HG03457 (cell line): ENCODE measurements around the gene MS4A3.
"Not testable (repeated sequence)": the region's sequence is repeated elsewhere in the genome, so short reads cannot be mapped to it uniquely, and the experiment has no call there.

Experiments
- ATAC-seq: cut with Tn5 transposase; IDR thresholded peaks from one replicate; pipeline ENCODE4 v1.9.1; 2021; ENCODE audit warnings: moderate number of reproducible peaks; ENCODE audit not compliant: unreplicated experiment

Gene MS4A3, protein sequence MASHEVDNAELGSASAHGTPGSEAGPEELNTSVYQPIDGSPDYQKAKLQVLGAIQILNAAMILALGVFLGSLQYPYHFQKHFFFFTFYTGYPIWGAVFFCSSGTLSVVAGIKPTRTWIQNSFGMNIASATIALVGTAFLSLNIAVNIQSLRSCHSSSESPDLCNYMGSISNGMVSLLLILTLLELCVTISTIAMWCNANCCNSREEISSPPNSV

DNA sequence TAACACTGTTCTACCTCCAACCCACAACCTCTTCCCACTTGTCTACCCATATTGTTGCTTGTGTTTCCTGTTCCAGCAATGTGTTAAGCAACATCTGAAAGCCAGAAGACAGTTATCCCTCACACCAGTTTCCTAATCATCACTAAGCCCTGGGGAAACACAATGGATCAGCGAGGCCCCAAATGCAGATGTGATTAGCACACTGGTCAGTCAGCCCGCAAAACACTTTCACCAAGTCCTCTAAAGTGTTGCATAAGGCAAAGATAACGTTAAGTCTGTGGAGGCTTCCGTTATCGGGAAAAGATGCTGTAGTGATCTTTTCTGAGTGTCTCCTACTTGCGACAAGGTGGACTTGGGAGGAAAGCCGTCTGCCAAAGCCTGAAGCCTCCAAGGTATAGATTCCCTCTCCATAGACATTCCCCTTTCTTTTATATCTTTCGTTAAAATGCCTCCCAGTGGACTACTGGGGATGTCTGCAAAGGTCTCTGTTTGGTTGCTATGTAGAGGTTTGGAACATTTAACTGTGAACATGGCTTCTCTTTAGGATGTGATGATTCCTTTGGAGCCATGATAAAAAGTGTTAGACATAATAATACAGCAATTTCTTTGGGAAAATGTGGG is at the start of gene MS4A3:
Gene MS4A3 (plus strand): TSS at position 317 of the 621 bp plus-strand sequence. CDS start 4,496 bp downstream, outside the sequence.
- no peak for ATAC-seq

DNA sequence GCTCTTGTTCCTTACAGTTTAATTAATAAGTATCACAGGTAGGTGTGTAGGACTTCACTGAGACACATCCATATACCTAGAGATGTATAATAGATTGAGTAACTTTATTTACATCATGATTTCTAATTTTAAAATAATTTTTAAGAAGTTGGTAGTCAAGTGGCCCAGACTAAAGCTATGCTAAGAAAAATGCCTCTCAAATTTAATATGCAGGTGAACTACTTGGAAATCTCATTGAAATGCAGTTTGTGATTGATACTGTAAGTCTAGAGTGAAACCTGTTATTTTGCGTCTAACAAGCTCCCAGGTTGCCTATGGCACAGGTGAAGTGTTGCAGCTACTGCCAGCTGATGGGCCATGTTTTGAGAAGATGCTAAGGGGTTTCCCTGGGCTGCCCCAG is 39.6 kb upstream of the MS4A3 start, which contains the start of gene OOSP4B:
Gene OOSP4B (plus strand): TSS at position 301 of the 400 bp plus-strand sequence.
- ATAC-seq = no peak

DNA sequence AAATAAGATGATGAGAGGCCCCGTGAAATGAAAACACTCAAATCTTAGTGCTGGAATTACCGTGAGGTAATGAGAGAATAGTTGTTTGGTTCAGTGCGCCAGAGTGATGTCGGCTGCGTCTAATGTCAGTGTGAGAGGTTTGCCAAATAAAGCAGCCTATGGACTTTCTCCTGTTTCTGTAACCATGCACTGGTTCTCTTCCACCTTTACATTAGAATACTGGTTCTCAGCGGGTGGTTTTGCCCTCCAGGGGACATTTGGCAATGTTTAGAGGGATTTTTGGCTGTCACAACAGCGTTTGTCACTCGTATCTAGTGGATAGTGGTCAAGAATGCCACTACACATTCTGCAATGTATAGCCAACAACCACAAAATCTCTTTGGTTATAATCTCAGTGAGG is 38.4 kb upstream of the MS4A3 start:
- ATAC-seq = no peak

DNA sequence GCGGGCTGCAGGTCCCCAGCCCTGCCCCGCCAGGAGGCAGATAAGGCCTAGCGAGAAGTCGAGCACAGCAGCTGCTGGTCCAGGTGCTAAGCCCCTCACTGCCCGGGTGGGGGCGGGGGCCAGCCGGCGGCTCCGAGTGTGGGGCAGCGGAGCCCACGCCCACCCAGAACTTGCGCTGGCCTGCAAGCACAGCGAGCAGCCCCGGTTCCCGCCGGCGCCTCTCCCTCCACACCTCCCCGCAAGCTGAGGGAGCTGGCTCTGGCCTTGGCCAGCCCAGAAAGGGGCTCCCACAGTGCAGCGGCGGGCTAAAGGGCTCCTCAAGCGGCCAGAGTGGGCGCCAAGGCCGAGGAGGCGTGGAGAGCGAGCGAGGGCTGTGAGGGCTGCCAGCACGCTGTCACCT is 36.1 kb upstream of the MS4A3 start:
- not testable (repeated sequence) for ATAC-seq

DNA sequence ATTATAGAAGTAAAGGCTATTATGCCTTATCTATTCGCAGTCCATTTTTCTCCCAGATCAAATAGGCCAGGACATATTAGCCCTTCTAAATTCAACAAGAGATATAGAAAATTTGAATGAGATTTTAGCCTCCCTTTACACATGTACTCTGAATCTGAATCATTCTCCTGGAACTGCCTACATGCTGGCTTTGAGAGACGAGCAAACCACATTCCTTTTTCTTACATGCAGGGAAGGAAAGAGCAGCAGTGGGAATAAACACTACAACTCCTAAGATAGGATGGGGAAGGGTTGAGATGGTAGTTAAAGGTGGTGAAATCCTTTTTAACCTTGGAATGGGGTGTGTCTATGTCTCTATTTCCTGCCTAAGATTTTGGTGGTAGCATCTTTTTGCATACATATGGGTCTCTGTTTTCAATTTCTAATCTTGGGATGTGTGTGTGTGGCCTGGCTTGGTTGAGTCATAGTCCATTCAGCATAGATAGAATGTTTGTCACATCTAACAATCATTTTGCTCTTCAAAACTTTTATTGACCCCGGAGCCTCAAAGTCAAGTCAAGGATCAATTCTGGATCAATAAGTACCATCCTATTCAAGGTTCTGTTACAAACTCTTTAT is 27.3 kb upstream of the MS4A3 start:
- ATAC-seq = no peak

DNA sequence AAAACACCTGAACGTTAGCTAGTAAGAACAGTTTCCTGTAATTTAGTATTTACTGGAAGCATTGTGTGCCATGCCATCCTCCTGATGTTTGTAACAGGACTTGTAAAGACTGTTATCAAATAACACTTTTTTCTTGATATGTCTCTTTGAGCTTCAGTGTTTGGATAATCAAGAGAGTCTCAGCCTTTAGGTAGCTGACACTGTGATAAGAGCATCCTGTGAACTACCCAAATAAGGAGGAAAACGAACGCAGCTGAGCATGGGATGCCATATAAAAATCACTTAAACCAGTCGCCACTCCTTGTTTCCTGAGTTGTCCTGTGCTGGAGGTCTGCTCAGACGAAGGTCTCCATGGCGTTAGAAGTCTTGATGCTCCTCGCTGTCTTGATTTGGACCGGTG is 16.4 kb upstream of the MS4A3 start, which contains the start of gene OOSP2:
Gene OOSP2 (plus strand): TSS at position 301 of the 400 bp plus-strand sequence. CDS start 51 bp downstream, at position 352.
- no peak for ATAC-seq

DNA sequence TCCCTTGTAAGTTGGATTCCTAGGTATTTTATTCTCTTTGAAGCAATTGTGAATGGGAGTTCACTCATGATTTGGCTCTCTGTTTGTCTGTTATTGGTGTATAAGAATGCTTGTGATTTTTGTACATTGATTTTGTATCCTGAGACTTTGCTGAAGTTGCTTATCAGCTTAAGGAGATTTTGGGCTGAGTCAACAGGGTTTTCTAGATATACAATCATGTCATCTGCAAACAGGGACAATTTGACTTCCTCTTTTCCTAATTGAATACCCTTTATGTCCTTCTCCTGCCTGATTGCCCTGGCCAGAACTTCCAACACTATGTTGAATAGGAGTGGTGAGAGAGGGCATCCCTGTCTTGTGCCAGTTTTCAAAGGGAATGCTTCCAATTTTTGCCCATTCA is 6.0 kb upstream of the MS4A3 start:
- not testable (repeated sequence) for ATAC-seq

DNA sequence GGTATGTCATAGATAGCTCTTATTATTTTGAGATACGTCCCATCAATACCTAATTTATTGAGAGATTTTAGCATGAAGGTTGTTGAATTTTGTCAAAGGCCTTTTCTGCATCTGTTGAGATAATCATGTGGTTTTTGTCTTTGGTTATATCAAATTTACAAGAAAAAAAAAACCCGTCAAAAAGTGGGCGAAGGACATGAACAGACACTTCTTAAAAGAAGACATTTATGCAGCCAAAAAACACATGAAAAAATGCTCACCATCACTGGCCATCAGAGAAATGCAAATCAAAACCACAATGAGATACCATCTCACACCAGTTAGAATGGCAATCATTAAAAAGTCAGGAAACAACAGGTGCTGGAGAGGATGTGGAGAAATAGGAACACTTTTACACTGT is 5.6 kb upstream of the MS4A3 start:
- ATAC-seq = not testable (repeated sequence)

DNA sequence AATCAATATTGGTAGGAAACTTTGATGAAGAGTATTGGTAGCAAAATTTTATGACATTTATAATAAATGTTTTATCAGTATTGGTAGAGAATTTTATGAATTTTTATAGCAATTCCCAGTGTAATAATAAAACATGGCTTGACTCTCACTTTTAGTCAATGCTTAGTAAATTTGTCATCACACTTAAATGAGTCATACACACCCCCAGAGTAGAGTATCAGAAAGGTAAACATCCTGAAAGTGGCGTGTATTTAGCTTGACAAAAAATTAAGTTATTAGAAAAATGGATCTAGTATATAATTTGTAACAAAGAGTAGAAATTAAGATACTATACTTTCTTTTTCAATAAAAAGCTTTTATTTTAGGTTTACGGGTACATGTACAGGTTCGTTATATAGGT is 2.6 kb downstream of the MS4A3 start:
- no peak for ATAC-seq

DNA sequence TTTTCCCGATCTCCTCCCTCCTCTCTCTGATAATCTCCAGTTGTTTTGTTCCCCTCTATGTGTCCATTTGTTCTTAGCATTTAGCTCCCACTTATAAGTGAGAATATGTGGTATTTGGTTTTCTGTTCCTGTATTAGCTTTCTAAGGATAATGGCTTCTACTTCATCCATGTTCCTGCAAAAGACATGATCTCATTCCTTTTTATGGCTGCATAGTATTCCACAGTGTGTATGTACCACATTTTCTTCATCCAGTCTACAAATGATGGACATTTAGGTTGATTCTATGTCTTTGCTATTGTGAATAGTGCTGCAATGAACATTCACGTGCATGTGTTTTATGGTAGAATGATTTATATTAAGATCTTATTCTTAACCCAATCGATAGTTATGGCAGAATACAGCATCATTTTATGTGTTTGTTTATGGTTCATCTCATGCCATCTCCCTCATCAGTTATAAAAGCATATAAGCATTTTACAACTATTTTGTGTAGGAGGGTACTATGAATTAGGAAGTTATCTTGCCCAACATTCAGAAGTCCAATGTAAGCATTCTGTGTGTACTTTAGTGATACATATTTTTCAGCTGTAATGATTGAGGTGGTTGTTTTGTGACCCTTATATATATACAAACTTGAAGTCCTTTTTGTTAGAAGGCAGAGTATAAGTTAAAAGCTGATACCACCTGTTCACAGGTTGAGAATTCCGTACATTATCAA is 3.2 kb downstream of the MS4A3 start:
- no peak for ATAC-seq

DNA sequence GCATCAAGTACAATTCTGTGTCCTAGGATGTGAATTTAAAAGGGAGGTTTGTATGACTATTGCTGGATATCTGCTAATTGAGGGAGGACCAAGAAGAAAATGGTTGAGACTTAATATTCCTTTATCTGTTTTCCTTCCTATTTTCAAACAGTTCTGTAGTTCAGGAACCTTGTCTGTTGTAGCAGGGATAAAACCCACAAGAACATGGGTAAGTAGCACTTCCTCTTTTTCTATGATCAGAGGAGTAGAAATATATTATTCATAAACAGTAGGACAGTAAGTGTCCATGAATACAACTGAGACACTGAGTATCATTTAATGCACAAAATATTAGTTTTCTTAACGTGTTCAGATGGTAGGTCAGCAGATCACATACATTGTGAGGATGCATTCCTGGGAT is 7.6 kb downstream of the MS4A3 start:
- no peak for ATAC-seq

DNA sequence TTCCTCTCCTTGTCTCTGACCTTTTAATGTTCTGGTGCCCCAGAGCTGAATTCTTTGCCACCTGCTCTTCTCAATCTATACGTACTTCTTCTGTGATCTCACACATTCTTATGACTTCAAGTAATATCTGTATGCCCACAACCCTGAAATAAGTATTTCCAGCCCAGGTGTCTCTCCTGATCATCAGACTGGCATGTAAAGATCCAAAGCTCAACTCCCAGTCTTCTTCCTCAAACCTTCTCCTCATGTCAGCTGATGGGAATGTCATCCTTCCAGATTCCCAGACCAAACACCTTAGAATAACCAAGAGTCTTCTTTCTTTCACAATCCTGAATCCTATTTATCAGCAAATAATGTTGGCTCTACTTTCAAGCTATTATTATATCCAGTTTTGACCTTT is 9.3 kb downstream of the MS4A3 start:
- ATAC-seq = no peak

DNA sequence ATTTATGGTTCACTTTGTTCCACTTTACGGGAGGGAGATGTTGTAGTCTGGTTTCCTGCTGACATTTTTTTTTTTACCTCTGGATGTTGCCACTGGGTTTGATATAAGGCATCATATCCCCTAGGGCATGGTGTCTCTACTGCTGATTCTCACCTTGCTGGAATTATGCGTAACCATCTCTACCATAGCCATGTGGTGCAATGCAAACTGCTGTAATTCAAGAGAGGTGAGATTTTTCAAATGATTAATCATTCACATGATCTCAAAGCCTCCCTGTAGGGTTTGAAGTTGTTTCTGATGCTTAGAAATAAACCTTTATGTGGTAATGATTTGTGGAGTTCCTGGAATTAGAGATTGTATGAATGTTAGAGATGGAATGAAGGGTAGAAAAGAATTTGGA is 13.0 kb downstream of the MS4A3 start:
- no peak for ATAC-seq

DNA sequence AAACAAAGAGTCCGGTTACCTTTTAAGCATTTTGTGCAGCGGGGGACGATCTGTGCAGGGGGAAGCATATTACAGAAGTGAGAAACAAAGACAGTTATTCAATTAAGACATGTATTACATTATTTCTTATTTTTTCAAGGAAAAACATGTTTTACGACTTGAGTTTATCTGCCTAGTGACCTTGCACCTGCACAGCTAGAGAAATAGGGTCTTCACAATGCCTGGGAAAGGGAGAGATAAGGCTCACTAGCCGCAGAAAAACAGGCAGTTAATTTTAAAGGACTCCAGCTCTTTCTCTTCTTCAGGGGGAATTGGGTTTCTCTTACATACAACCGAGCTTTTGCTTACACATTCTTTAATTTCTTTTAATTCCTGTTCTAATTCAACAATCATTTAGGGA is 15.2 kb downstream of the MS4A3 start:
- ATAC-seq = not testable (repeated sequence)

DNA sequence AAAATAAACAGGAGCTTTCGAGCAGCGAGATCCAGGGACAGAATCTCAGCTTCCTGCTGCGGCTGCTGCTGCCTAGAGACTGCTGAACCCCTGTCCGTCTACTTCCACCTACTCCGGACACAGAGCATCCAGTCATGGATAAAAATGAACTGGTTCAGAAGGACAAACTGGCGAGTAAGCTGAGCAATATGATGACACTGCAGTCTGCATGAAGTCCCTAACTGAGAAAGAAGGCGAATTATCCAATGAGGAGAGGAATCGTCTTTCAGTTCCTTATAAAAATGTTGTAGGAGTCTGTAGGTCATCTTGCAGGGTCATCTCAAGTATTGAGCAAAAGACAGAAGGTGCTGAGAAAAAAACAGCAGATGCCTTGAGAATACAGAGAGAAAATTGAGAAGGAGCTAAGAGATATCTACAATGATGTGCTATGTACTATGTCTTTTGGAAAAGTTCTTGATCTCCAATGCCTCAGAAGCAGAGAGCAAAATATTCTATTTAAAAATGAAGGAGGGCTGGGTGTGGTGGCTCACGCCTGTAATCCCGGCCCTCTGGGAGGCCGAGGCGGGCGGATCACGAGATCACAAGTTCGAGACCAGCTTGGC is 20.9 kb downstream of the MS4A3 start:
- ATAC-seq = no peak

DNA sequence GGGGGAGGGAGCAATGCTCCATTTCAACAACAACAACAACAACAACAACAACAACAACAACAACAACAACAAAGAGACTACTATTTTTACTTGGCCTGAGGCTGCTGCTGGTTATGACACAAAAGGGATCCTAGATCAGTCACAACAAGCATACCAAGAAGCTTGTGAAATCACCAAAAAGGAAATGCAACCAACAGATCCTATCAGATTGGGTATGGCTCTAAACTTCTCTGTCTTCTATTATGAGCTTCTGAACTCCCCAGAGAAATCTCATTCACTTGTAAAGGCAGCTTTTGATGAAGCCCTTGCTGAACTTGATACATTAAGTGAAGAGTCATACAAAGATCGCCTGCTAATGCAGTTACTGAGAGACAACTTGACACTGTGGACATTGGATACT is 21.5 kb downstream of the MS4A3 start:
- no peak for ATAC-seq

DNA sequence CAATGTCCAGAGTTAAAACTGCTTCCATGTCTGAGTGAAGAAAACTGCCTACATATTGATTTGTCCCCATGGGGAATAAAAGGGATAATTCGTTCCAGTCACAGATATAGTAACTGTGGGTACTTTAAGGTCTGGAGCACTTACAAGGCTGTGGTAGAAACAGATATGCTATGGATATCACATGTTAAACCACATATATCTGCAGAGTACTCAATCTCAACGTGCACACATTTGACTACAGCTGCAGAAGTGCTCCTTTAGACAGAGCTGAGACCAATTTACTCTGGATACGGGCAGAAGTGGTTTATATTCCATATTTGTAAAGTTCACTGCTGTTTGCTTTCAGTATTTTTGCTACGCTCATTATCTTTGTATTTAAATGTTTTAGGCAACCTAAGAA is 22.3 kb downstream of the MS4A3 start:
- ATAC-seq = no peak

DNA sequence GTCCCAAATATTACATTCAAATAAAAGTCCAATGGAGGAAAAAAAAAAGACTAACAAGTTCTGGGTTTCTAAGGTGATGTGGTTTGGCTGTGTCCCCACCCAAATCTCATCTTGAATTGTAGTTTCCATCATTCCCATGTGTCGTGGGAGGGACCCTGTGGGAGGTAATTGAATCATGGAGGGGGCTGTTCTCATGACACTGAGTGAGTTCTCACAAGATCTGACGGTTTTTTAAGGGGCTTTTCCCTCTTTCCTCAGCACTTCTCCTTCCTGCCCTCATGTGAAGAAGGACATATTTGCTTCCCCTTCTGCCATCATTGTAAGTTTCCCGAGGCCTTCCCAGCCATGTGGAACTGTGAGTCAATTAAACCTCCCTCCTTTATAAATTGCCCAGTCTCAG is 24.1 kb downstream of the MS4A3 start:
- ATAC-seq = no peak

DNA sequence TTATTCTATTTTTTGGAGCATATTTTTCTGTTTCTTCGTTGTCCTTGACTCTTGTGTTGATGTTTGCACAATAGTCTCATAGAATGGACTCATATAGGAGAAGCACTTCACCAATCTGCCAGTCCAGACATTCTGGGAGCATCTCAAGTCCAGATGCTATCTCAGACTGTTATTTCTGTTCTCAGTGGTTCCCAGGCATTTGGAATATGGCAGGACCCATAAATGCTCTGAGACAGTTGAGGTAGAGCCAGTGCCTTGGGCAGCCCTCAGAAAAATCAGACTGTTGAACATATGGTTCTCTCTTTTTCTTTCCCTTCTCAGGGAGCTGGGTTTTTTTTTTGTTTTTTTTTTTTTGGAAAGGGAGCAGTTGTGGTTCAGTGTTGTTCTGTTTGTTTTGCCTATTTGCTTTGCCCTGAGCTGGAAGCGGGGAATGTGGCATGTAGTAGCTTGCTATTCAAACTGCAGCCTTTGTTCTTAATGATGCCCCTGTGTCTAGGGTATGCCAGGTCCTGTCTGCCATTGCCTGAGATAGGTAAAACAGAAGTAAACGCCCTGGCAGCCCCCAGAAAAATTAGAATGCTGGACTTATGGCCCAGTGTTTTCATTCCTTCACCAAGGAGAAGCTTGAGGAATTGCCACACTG is 28.3 kb downstream of the MS4A3 start:
- no peak for ATAC-seq

DNA sequence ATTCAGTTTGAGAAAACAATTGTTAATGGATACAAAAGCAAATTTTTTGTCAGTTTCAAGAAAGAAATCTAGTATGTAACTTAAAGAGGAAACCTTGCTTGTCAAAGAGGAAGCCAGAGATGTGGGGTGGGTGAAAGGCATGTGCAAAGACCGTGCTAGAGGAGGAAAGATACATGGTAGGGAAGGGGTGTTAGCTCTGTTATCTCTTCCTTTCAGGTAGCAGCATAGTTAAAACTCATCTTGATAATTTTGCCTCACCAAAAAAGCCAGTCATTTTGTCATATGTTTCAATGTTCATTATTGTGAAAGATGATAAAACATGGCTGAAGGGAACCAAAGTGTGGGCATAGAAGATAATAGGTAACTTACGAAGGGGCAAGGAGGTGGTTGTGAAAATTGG is 29.4 kb downstream of the MS4A3 start:
- ATAC-seq = no peak

DNA sequence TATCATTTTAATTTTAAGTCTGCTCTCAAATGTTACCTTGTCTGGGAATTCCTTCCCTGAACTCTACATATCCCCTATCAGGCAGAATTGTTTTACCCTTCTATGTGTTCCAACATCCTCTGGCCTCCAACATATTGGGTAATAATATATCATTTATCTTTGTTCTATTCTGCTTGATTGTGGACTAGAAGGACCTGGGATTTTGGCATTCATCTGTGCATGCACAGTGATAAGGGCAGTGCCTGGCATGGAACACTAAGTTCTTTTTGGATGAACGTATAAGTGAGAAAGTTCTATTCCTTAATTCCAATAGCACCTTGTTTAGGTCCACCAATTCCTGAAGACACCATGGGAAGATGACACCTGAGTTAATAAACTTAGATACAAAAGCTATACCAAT is 30.8 kb downstream of the MS4A3 start:
- no peak for ATAC-seq
